Spinal cord (tissue), 10 donors: Measurements from ENCODE around the gene IL11RA. TPM values are rescaled to one million over a fixed set of nuclear protein-coding genes. Genes with fewer than 3 reads are reported as not detected.

Experiments
- DNase-seq, 6 donors: peaks; one replicate each; pipeline versions ENCODE4 v3.0.0 to v3.0.0-alpha.2; 2013 to 2015; ENCODE audit warnings: low spot score in 6 of 6, low read depth in 4 of 6
- H3K27ac ChIP-seq: one replicate; pipeline ENCODE4 v1.5.1; 2013; ENCODE audit warnings: low read depth, low read length, control low read depth
- H3K27me3 ChIP-seq: one replicate; pipeline ENCODE4 v1.6.1; 2013; ENCODE audit warnings: low read length; ENCODE audit not compliant: control insufficient read depth, insufficient read depth
- H3K36me3 ChIP-seq: one replicate; pipeline ENCODE4 v1.6.1; 2013; ENCODE audit warnings: low read length; ENCODE audit not compliant: control insufficient read depth, insufficient read depth
- H3K4me1 ChIP-seq: one replicate; pipeline ENCODE4 v1.6.1; 2013; ENCODE audit warnings: low read length; ENCODE audit not compliant: control insufficient read depth, insufficient read depth
- H3K4me3 ChIP-seq: one replicate; pipeline ENCODE4 v1.5.1; 2013; ENCODE audit warnings: low read depth, low read length, control low read depth
- H3K9me3 ChIP-seq: one replicate; pipeline ENCODE4 v1.6.1; 2013; ENCODE audit warnings: low read length; ENCODE audit not compliant: control insufficient read depth, insufficient read depth
- WGBS: methylation state at CpG from one replicate; pipeline ENCODE4 v1.1.5; 2013; ENCODE audit warnings: missing lambda C conversion rate; ENCODE audit not compliant: insufficient coverage; 5-methylcytosine and 5-hydroxymethylcytosine counted together
- polyA plus RNA-seq, 2 donors: library from polyadenylated mRNA; unstranded; fragments of 120-200 nt; gene quantifications; one replicate each; pipeline ENCODE4 v1.2.1, GENCODE V29; 2013; ENCODE audit not compliant: insufficient read length in 2 of 2
- total RNA-seq, 2 donors: library from RNA; depleted of rRNA in 1 of 2; stranded (reverse); fragments of 120-200 nt in 1 of 2; fragments of >200 nt in 1 of 2; gene quantifications; one replicate each; pipeline versions ENCODE4 v1.2.3 to v1.2.4, GENCODE V29; 2013 to 2014
- donor health status: healthy.

IL11RA gene
- total and polyA plus RNA-seq, 4 donors, result 24.1 to 69.9 (median 52.5) TPM

GRCh38 chr9:34612788-34613390 is 39.1 kb upstream of the IL11RA start:
- H3K27ac ChIP-seq, result peak overlapping the region; percentile 85

GRCh38 chr9:34615132-34615531 is 36.9 kb upstream of the IL11RA start:
- H3K27me3 ChIP-seq, result no peaks in the 10 kb centered on the region
- peaks cover 49% of the 10 kb centered on the region for H3K36me3 ChIP-seq
- H3K27ac ChIP-seq, result no peak overlapping the region
- no peaks in the 10 kb centered on the region for H3K9me3 ChIP-seq
- H3K4me1 ChIP-seq, result peaks cover 26% of the 10 kb centered on the region
- no peak overlapping the region for H3K4me3 ChIP-seq
- WGBS, result 40% methylated on average over 1 of the region's 2 CpGs
- no peak for DNase-seq

More at GRCh38 chr9:34612788-34613390, 39.1 kb upstream of the IL11RA start:
- H3K4me3 ChIP-seq, result peak overlapping the region; percentile 82
- H3K27me3 ChIP-seq, result no peaks in the 10 kb centered on the region
- peaks cover 26% of the 10 kb centered on the region for H3K4me1 ChIP-seq
- under 1% methylated on average over 14 of the region's 15 CpGs for WGBS
- H3K36me3 ChIP-seq, result peaks cover 47% of the 10 kb centered on the region
- DNase-seq, result peak in 3 of 6 donors; percentile 61 to 94 (median 93)
- H3K9me3 ChIP-seq, result no peaks in the 10 kb centered on the region

DNA sequence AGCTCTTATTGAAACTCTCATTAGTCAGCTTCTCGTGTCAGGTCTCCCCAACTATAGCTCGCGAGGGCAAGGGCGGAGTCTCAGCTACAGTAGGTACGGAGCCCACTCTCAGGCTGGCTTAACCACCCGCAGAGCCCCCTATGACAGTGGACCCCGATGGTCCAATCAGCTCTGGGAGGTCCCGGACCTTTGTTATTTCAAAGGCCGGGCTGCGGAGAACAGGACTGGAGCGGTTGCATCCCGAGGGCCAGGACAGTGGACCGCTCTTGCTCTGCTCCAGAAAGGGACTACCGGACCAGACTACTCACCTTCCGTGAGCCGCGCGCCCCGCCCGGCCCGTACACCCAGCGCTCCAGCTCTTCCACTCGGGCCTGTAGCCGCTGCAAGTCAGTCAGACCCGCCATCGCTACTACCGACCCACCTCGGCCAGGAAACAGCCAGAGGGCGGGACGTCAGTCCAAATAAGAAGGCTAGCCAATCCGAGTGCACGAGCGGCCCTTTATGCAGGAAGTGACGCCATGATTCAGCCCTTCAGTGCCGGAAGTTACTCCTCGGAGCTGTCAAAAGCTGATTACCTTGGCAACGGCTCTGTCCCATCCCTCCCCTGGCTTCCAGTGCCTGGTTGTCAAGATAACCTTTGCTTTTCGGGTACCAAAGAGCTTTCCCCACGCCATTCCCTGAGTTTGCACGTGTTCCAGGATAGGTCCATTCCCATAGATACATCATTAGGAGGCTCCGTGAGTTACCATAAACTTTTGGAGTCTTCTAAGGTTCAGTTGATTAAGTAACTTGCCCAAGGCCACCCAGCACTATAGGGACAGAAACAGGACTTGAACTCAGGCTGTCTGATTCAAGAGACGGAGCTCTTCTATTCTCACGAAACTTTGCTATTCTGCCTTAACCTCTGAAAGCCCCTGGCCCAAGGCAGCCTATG is 31.7 kb upstream of the IL11RA start, which contains the start of gene DCTN3:
Gene DCTN3 (minus strand): TSS at position 435 of the 934 bp plus-strand sequence. CDS start 31 bp downstream, at position 404.
- Histone ChIP-seq H3K4me1 (peaks cover 18% of the 10 kb centered on the region), H3K27me3 (peaks cover 34% of the 10 kb centered on the region), H3K36me3 (peaks cover 25% of the 10 kb centered on the region), H3K4me3 (peak within 1 kb of the TSS; percentile 90), H3K27ac (peak within 1 kb of the TSS; percentile 35), H3K9me3 (no peaks in the 10 kb centered on the region)
- 2% methylated on average over 41 of the region's 43 CpGs for WGBS
- DNase-seq, result peak; percentile 88 to 99 (median 92)

DNA sequence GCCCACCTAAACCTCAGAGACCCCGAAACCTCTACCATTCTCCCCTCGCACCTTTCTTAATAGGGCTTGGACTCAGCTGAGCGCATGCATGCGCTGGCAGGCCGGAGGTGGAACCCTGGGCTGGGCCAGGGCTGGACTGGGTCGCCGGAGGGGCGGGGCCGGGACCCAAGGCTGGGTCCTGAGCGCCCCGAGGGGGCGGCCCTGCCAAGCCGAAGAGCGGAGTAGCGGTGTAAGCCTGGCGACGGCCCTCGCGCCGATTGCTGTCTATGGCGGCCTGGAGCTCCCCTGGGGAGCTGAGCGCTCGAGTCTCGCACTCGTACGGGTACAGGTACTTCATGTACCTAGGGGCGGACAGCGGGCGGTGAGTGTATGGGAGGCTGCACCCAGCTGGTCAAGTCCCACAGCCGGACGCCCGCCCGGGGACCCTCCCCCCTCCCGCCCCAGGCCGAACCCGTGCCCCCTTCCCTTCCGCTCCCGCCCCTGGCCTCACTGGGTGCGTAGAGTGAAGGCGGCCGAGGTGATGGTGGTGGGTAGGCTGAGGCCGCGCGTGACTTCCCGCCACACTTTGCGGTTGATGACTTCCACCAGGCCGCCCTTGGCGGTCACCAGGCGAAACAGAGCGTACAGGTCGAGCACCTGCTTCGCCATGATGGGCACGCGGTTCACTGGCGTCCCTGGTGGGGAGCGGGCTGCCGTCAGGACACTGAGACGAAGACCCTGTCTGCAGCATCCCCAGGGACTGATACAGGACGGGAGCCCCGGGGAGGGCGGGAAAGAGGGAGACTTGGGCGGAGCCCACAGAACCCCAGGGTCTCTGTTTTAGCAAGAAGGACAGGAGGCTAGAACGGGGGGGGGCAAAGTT is 28.4 kb upstream of the IL11RA start:
- DNase-seq, result no peak
- Histone ChIP-seq H3K27ac (no peak overlapping the region), H3K36me3 (no peaks in the 10 kb centered on the region), H3K4me1 (peaks cover 18% of the 10 kb centered on the region), H3K9me3 (no peaks in the 10 kb centered on the region), H3K27me3 (peaks cover 64% of the 10 kb centered on the region), H3K4me3 (no peak overlapping the region)
- 38% methylated on average over 57 of the region's 63 CpGs for WGBS

DNA sequence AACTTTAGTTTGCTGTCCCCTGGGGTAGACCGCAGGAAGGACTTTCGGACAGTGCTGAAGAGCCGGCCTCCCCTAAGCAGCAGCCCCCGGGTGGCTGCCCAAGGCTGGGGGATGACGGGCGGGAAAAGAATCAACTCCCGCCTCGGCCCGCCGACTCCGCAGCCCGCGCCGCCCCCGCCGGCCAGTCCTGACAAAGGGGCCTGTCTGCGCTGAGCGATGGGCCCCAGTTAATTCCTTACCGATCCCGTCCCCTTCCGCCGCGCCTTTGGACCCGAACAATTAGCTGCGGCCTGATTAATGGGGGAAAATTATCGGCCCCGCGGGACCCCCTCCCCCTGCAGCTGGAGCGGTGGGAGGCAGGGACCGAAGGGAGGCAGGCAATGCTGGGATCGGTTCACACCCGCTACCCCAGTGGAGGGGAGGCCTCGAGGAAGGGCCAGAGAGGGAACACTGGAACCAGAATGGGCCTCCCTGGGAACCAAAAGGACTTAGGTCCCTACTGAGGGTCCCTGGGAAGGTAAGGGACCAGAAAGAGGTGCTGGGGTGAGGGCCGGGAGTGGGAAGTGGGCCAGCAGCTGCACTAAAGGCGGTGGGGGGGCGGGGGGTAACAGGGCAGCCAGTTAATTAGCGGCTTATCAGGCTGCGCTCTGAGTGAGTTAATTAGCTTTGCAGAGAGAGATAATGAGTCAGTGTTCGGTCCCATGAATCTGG is 27.4 kb upstream of the IL11RA start:
- peaks cover 73% of the 10 kb centered on the region for H3K27me3 ChIP-seq
- H3K36me3 ChIP-seq, result no peaks in the 10 kb centered on the region
- H3K9me3 ChIP-seq, result no peaks in the 10 kb centered on the region
- H3K27ac ChIP-seq, result no peak overlapping the region
- peak in 2 of 6 donors; percentile 45 to 71 for DNase-seq
- H3K4me1 ChIP-seq, result peaks cover 23% of the 10 kb centered on the region
- WGBS, result 8% methylated on average over 38 of the region's 39 CpGs
- H3K4me3 ChIP-seq, result no peak overlapping the region

DNA sequence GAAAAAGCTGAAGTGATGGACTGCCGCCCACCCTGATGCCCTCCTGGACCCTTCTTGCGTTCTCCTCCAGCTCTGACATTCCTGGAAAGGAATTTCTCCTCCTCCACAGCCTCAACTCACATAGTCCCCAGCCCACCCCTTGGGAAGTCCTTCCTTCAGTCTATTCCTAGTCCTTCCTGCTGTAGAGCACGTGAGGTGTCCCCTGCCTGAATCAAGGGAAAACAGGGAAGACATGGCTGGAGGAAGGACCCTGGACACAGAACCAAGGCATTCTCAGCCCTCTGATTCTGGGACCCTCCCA is 26.8 kb upstream of the IL11RA start:
- no peaks in the 10 kb centered on the region for H3K9me3 ChIP-seq
- H3K27ac ChIP-seq, result no peak overlapping the region
- no peak overlapping the region for H3K4me3 ChIP-seq
- no peaks in the 10 kb centered on the region for H3K36me3 ChIP-seq
- H3K27me3 ChIP-seq, result peaks cover 78% of the 10 kb centered on the region
- no peak for DNase-seq
- H3K4me1 ChIP-seq, result peaks cover 23% of the 10 kb centered on the region
- 81% methylated on average over 3 of the region's 3 CpGs for WGBS

- Histone ChIP-seq H3K27ac (no peak overlapping the region), H3K36me3 (no peaks in the 10 kb centered on the region), H3K27me3 (peaks cover 78% of the 10 kb centered on the region), H3K9me3 (no peaks in the 10 kb centered on the region), H3K4me3 (no peak overlapping the region), H3K4me1 (peaks cover 32% of the 10 kb centered on the region)
- no peak for DNase-seq
- 58% methylated on average over 15 of the region's 20 CpGs for WGBS
Observed at GRCh38 chr9:34627716-34628655, 24.0 kb upstream of the IL11RA start.

- Histone ChIP-seq H3K4me1 (peaks cover 27% of the 10 kb centered on the region), H3K4me3 (no peak within 1 kb of the TSS), H3K36me3 (no peaks in the 10 kb centered on the region), H3K9me3 (no peaks in the 10 kb centered on the region), H3K27ac (no peak within 1 kb of the TSS), H3K27me3 (peaks cover 70% of the 10 kb centered on the region)
- WGBS, result 2% methylated on average over 69 of the region's 69 CpGs
- peak in 2 of 6 donors; percentile 6 to 38 for DNase-seq
Observed at GRCh38 chr9:34628656-34629490, 23.1 kb upstream of the IL11RA start, which contains the start of gene ARID3C. Gene ARID3C, minus strand, starts transcription at chr9:34629066. Its CDS starts 1,052 bp downstream, at chr9:34628014.
